Measurements from ENCODE around the gene GUCA1A. TPM values are rescaled to one million over a fixed set of nuclear protein-coding genes. Genes with fewer than 3 reads are reported as not detected.
"Not testable (repeated sequence)": the region's sequence is repeated elsewhere in the genome, so short reads cannot be mapped to it uniquely, and the experiment has no call there.

GUCA1A gene
- polyA plus RNA-seq, 12 donors: 0.12 to 0.84 (median 0.15) TPM; not detected in 8

GRCh38 chr6:42142118-42142835, 30.9 kb upstream of the GUCA1A start, which contains the start of gene C6orf132:
C6orf132 (minus strand) TSS chr6:42142620; CDS start chr6:42142444, 176 bp downstream.
- DNase-seq: no peak

- DNase-seq: no peak
Measured at GRCh38 chr6:42147138-42147562, 26.0 kb upstream of the GUCA1A start.

- no peak for DNase-seq
Measured at GRCh38 chr6:42148058-42148457, 25.1 kb upstream of the GUCA1A start.

GRCh38 chr6:42150254-42150653, 22.9 kb upstream of the GUCA1A start:
- no peak for DNase-seq

- DNase-seq: no peak
Measured at GRCh38 chr6:42152024-42152423, 21.1 kb upstream of the GUCA1A start.

- not testable (repeated sequence) for DNase-seq
Measured at GRCh38 chr6:42152528-42153213, 20.5 kb upstream of the GUCA1A start.

GRCh38 chr6:42153921-42154320, 19.2 kb upstream of the GUCA1A start:
- DNase-seq: no peak

- no peak for DNase-seq
Measured at GRCh38 chr6:42154461-42155209, 18.5 kb upstream of the GUCA1A start.

GRCh38 chr6:42155293-42155692, 17.9 kb upstream of the GUCA1A start:
- DNase-seq: no peak

- no peak for DNase-seq
Measured at GRCh38 chr6:42156638-42157037, 16.5 kb upstream of the GUCA1A start.

GRCh38 chr6:42158011-42158410, 15.2 kb upstream of the GUCA1A start:
- no peak for DNase-seq

GRCh38 chr6:42158631-42159030, 14.5 kb upstream of the GUCA1A start:
- DNase-seq: no peak

GRCh38 chr6:42159431-42160024, 13.6 kb upstream of the GUCA1A start:
- DNase-seq: no peak

- no peak for DNase-seq
Measured at GRCh38 chr6:42162384-42162783, 10.8 kb upstream of the GUCA1A start.

GRCh38 chr6:42162812-42163211, 10.4 kb upstream of the GUCA1A start:
- no peak for DNase-seq

- DNase-seq: no peak
Measured at GRCh38 chr6:42163981-42164380, 9.2 kb upstream of the GUCA1A start.

- no peak for DNase-seq
Measured at GRCh38 chr6:42165016-42165415, 8.1 kb upstream of the GUCA1A start.

- DNase-seq: peak; percentile 73
Measured at GRCh38 chr6:42166444-42167141, 6.6 kb upstream of the GUCA1A start.

- DNase-seq: no peak
Measured at GRCh38 chr6:42168650-42169049, 4.5 kb upstream of the GUCA1A start.

- DNase-seq: not testable (repeated sequence)
Measured at GRCh38 chr6:42169780-42170179, 3.4 kb upstream of the GUCA1A start.

GRCh38 chr6:42171813-42172581, 1.2 kb upstream of the GUCA1A start:
- no peak for DNase-seq
